Lower leg skin (tissue), 3 donors: ENCODE measurements around the gene CYSLTR1.

ENCODE experiments used
- POLR2A ChIP-seq, 2 donors: fragments of 450-650 bp; IDR thresholded peaks; one replicate each; pipeline ENCODE4 v1.6.1; 2016 to 2017; ENCODE audit warnings: antibody characterized with exemption in 2 of 2, mild to moderate bottlenecking in 1 of 2, moderate library complexity in 1 of 2
- TF ChIP-seq, protein P1 (sequence below), 3 donors: fragments of 450-650 bp; IDR thresholded peaks; one replicate each; pipeline ENCODE4 v1.5.1; 2016; ENCODE audit warnings: antibody characterized with exemption in 3 of 3, mild to moderate bottlenecking in 3 of 3, moderate library complexity in 2 of 3

DNA sequence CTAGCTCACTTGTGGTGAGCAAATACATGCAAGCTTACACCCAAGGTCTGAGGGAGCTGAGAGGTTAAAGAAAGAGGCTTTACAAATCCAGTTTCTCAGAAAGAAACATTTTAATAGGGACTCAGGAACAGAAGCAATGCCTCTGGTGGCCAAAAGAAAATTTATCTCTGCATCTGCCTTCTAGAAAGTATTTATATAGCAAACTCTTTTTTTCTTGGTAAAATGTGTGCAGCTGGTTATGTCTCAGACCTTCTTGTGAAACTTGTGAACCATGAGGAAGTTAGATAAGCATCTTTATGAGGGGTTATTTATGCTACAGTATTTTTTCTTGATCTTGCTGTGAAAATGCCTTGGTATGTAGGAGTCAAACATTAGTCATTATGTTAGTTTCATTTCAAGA lies 48.5 kb upstream of the CYSLTR1 start:
- TF ChIP-seq, protein P1, sequence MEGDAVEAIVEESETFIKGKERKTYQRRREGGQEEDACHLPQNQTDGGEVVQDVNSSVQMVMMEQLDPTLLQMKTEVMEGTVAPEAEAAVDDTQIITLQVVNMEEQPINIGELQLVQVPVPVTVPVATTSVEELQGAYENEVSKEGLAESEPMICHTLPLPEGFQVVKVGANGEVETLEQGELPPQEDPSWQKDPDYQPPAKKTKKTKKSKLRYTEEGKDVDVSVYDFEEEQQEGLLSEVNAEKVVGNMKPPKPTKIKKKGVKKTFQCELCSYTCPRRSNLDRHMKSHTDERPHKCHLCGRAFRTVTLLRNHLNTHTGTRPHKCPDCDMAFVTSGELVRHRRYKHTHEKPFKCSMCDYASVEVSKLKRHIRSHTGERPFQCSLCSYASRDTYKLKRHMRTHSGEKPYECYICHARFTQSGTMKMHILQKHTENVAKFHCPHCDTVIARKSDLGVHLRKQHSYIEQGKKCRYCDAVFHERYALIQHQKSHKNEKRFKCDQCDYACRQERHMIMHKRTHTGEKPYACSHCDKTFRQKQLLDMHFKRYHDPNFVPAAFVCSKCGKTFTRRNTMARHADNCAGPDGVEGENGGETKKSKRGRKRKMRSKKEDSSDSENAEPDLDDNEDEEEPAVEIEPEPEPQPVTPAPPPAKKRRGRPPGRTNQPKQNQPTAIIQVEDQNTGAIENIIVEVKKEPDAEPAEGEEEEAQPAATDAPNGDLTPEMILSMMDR (IDR thresholded peaks at IDR 0.05) = no peak
- TF ChIP-seq POLR2A (IDR thresholded peaks at IDR 0.05) = no peak
